ENCODE results near the gene ARMC5.

- TF ChIP-seq SIX5 (IDR thresholded peaks at IDR 0.05; ENCODE audit: low read depth, low read length, severe bottlenecking): no peak
- no peak for TF ChIP-seq TAF1 (IDR thresholded peaks at IDR 0.05; ENCODE audit: borderline replicate concordance, low read depth, low read length)
- TF ChIP-seq CHD4 (IDR thresholded peaks at IDR 0.05): no peak
- TF ChIP-seq PAX5 (IDR thresholded peaks at IDR 0.05; ENCODE audit: borderline replicate concordance, low read depth, low read length): no peak
- TF ChIP-seq FOS (IDR thresholded peaks at IDR 0.05; ENCODE audit: borderline replicate concordance, extremely low read depth, insufficient read length): no peak
- TF ChIP-seq, protein P1, sequence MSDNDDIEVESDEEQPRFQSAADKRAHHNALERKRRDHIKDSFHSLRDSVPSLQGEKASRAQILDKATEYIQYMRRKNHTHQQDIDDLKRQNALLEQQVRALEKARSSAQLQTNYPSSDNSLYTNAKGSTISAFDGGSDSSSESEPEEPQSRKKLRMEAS (IDR thresholded peaks at IDR 0.05; ENCODE audit: low read depth, low read length): no peak
- TF ChIP-seq CTCF (IDR thresholded peaks at IDR 0.05 in 2 of 3, conservative IDR thresholded peaks at IDR 0.05 in 1 of 3; ENCODE audit: control insufficient read depth in 2 of 3, extremely low read depth in 1 of 3, insufficient read depth in 1 of 3, low read depth in 3 of 3, low read length in 3 of 3): no peak
- no peak for TF ChIP-seq MYC (IDR thresholded peaks at IDR 0.05; ENCODE audit: insufficient read depth, insufficient read length, insufficient replicate concordance, low read length, severe bottlenecking)
- TF ChIP-seq, protein P2, sequence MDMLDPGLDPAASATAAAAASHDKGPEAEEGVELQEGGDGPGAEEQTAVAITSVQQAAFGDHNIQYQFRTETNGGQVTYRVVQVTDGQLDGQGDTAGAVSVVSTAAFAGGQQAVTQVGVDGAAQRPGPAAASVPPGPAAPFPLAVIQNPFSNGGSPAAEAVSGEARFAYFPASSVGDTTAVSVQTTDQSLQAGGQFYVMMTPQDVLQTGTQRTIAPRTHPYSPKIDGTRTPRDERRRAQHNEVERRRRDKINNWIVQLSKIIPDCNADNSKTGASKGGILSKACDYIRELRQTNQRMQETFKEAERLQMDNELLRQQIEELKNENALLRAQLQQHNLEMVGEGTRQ (IDR thresholded peaks at IDR 0.05; ENCODE audit: borderline replicate concordance, low read depth, low read length): no peak
- TF ChIP-seq EZH2 (IDR thresholded peaks at IDR 0.05; ENCODE audit: borderline replicate concordance, control insufficient read depth, low read depth, low read length): no peak
- TF ChIP-seq E2F8 (IDR thresholded peaks at IDR 0.05; ENCODE audit: low read depth, partially characterized antibody): no peak
Measured at GRCh38 chr16:31507617-31507928, 48.3 kb downstream of the ARMC5 start.

Data from GM12878 (cell line).